ENCODE measurements around the gene MYCL. TPM values are rescaled to one million over a fixed set of nuclear protein-coding genes. Genes with fewer than 3 reads are reported as not detected.

The MYCL gene
- total RNA-seq, 4 donors from 2014 or later = 62.7 to 131 (median 95.1) TPM

DNA sequence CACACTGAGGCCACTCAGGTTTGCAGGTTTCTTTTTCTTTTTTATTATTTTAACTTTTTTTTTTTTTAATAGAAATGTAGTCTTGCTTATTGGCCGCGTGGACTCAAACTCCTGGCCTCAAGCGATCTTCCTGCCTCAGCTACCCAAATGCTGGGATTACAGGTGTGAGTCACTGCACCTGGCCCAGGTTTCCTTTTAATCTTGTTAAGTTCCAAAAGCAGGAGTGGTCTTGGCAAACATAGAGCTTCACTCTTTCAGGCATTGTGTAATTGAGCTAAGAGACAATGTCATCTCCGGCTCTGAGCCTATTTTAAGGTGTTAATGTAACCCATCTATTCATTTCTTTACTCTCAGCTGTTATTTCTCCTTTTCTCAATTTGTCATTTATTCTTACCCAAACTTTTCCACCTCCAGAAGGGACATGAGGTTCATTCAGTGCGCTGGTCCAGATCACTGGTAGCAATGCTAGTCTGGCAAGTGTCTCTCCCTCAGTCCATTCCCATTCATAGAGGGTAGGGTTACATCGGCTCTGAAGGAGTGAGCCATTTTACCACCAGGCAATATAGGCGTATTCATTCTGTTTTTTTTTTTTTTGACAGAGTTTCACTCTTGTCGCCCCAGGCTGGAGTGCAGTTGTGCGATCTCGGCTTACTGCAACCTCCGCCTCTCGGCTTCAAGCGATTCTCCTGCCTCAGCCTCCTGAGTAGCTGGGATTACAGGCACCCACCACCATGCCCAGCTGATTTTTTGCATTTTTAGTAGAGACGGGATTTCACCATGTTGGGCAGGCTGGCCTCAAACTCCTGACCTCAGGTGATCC, 42.0 kb upstream of the MYCL start:
- H3K4me1 ChIP-seq = peaks cover 43% of the 10 kb centered on the region
- TF ChIP-seq, protein P1, sequence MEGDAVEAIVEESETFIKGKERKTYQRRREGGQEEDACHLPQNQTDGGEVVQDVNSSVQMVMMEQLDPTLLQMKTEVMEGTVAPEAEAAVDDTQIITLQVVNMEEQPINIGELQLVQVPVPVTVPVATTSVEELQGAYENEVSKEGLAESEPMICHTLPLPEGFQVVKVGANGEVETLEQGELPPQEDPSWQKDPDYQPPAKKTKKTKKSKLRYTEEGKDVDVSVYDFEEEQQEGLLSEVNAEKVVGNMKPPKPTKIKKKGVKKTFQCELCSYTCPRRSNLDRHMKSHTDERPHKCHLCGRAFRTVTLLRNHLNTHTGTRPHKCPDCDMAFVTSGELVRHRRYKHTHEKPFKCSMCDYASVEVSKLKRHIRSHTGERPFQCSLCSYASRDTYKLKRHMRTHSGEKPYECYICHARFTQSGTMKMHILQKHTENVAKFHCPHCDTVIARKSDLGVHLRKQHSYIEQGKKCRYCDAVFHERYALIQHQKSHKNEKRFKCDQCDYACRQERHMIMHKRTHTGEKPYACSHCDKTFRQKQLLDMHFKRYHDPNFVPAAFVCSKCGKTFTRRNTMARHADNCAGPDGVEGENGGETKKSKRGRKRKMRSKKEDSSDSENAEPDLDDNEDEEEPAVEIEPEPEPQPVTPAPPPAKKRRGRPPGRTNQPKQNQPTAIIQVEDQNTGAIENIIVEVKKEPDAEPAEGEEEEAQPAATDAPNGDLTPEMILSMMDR (IDR thresholded peaks at IDR 0.05) = no peak
- TF ChIP-seq POLR2A (IDR thresholded peaks at IDR 0.05) (no peak), POLR2AphosphoS5 (IDR thresholded peaks at IDR 0.05) (no peak), EP300 (IDR thresholded peaks at IDR 0.05) (no peak)
- no peak for DNase-seq (ENCODE audit: low spot score in 2 of 2)
- peaks cover 2% of the 10 kb centered on the region for H3K27me3 ChIP-seq
- H3K9me3 ChIP-seq = no peaks in the 10 kb centered on the region
- H3K36me3 ChIP-seq = no peaks in the 10 kb centered on the region
- peak overlapping the region; percentile 60 for H3K27ac ChIP-seq
- 61% methylated on average over 14 of the region's 14 CpGs for WGBS
- H3K4me3 ChIP-seq = no peak overlapping the region

DNA sequence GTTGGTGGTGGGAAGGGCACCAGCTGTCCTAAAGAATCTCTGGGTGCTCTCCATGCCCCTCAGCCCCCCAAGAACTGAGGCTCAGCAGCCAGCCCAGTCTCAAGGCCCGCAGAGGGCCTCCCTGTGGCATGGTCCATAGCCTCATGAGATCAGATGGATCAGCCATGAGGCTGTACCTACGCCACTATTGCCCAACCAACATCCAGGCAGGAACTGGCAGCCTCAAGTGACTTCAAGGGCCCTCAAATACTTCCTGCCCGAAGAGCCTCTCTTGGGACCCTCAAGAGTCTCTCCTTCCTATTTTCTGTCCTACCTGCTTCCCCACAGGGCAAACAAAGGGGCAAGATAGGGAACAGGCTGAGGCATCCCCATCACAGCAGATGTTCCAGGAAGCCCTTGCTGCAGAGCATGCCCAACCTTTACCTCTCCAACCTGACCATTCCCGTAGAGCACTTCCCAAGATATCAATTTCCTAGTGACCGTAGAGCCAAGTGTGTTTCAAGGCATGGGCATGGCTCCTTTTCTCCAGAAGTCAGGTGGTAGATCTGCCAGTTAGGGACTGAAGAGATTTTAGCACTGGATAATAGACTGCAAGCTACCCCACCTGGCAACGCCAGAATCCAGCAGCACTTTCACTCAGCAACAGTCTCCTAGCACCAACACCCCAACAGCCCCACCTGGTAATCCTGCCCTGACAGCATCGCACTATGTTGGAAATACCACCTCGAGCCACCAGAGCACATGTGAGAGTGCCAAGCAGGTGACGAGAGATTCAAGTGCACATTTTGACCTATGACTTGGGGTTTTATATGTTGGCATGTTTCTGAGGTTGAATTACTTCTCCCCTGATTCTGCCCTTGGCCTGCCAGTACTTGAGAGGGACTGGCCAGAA, 39.5 kb upstream of the MYCL start:
- H3K27me3 ChIP-seq = peaks cover 2% of the 10 kb centered on the region
- TF ChIP-seq POLR2A (IDR thresholded peaks at IDR 0.05) (no peak), EP300 (IDR thresholded peaks at IDR 0.05) (no peak), POLR2AphosphoS5 (IDR thresholded peaks at IDR 0.05) (no peak)
- TF ChIP-seq, protein P1 (IDR thresholded peaks at IDR 0.05) = no peak
- peaks cover 45% of the 10 kb centered on the region for H3K4me1 ChIP-seq
- WGBS = 68% methylated on average over 7 of the region's 9 CpGs
- DNase-seq (ENCODE audit: low spot score in 2 of 2) = no peak
- H3K4me3 ChIP-seq = no peak overlapping the region
- no peaks in the 10 kb centered on the region for H3K36me3 ChIP-seq
- H3K9me3 ChIP-seq = no peaks in the 10 kb centered on the region
- H3K27ac ChIP-seq = peak overlapping the region; percentile 76

DNA sequence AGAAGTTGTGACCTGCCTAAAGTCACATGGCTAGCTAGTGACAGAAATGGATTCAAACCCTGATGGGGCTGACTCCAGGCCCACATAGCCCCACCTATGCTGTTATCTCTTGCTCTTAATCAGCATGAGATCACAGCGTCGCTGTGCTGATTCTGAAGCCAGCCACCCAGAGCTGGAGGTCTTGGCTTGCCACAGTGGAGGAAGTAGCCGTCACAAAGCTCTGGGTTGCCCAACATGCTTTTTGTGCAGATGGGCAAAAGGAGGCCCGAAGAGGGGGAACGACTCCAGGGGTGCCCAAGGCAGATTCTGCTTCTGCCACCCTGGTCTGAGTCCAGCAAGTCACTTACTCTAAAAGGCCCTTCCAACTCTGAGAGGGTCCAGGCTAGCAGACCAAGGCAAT, 38.5 kb upstream of the MYCL start:
- H3K27ac ChIP-seq = peak overlapping the region; percentile 76
- H3K4me1 ChIP-seq = peaks cover 47% of the 10 kb centered on the region
- DNase-seq (ENCODE audit: low spot score in 2 of 2) = peak in 1 of 2 donors; percentile 73
- H3K36me3 ChIP-seq = no peaks in the 10 kb centered on the region
- H3K27me3 ChIP-seq = peaks cover 2% of the 10 kb centered on the region
- H3K9me3 ChIP-seq = no peaks in the 10 kb centered on the region
- TF ChIP-seq EP300 (IDR thresholded peaks at IDR 0.05) = no peak
- TF ChIP-seq, protein P1 (IDR thresholded peaks at IDR 0.05) = no peak
- TF ChIP-seq POLR2AphosphoS5 (IDR thresholded peaks at IDR 0.05) = no peak
- no peak for TF ChIP-seq POLR2A (IDR thresholded peaks at IDR 0.05)
- WGBS = 74% methylated on average over 5 of the region's 5 CpGs
- H3K4me3 ChIP-seq = no peak overlapping the region

DNA sequence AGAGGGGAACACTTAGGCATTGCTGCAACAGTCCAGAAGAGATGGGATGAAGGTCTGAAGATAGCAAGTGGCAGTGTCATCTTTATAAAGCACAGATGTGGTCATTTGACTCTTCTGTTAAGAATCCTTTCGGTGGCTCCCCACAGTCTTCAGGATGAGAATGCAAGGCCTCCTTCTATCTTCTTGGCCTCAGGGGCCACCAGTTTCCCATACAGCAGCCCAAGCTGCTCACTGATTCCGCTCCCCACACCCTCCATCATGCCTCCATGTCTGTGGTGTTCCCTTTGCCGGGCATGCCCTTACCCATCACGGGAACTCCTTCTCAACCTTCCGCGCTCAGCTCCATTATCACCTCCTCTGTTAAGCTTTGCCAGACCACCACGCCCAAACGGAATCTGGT, 37.1 kb upstream of the MYCL start:
- H3K9me3 ChIP-seq = no peaks in the 10 kb centered on the region
- no peak overlapping the region for H3K27ac ChIP-seq
- H3K36me3 ChIP-seq = no peaks in the 10 kb centered on the region
- no peak for TF ChIP-seq POLR2A (IDR thresholded peaks at IDR 0.05)
- TF ChIP-seq POLR2AphosphoS5 (IDR thresholded peaks at IDR 0.05) = peak in 1 of 3 donors; percentile 43
- WGBS = 49% methylated on average over 8 of the region's 8 CpGs
- H3K4me3 ChIP-seq = no peak overlapping the region
- H3K4me1 ChIP-seq = peaks cover 49% of the 10 kb centered on the region
- H3K27me3 ChIP-seq = peaks cover 2% of the 10 kb centered on the region
- no peak for DNase-seq (ENCODE audit: low spot score in 2 of 2)

DNA sequence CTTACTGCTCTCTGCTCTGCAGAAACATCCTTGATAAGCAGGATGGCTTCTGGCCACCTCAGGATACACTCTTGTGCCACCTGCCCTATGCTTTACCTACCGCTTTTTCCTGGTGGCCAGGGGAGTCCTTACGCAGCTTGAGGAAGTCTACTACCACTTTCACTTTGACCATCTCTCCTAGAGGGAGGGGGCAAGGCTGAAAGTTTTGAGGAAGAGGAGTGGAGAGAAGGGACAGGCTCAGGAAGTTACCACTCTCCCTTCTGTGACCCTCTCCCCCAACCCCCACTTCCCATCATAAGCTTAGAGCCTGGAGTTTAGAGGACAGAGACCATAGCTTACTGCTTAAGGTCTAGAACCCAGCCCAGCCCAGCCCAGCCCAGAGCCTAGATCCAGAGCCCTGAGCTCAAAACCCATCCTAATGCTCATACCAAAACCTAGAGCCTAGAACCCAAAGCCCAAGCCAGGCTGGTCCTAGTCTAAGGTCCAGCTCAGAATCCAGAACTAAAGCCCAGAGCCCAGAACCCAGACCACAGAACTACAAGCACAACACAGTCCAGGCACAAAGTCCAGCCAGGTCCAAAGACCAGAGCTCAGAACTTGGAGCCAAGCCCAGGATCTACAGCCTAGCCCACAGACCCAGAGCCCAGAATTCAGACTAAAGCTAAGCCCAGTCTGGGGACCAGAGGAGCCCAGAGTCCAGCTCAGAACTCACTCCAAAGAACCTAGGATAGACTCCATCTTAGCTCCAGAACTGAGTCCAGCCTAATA, 35.2 kb upstream of the MYCL start:
- H3K27ac ChIP-seq = no peak overlapping the region
- no peak for DNase-seq (ENCODE audit: low spot score in 2 of 2)
- TF ChIP-seq EP300 (IDR thresholded peaks at IDR 0.05) (no peak), POLR2A (IDR thresholded peaks at IDR 0.05) (no peak), POLR2AphosphoS5 (IDR thresholded peaks at IDR 0.05) (no peak)
- TF ChIP-seq, protein P1 (IDR thresholded peaks at IDR 0.05) = no peak
- no peak overlapping the region for H3K4me3 ChIP-seq
- H3K4me1 ChIP-seq = peaks cover 42% of the 10 kb centered on the region
- H3K9me3 ChIP-seq = no peaks in the 10 kb centered on the region
- H3K27me3 ChIP-seq = no peaks in the 10 kb centered on the region
- no peaks in the 10 kb centered on the region for H3K36me3 ChIP-seq
- 38% methylated on average over 2 of the region's 2 CpGs for WGBS

Measured in suprapubic skin (tissue), 4 donors.